GM10266 (cell line): ENCODE measurements around the gene KIF19.

Experiments used
- DNase-seq: peaks from one replicate; pipeline ENCODE4 v3.0.0; 2012; ENCODE audit errors: extremely low spot score
- CTCF ChIP-seq: IDR thresholded peaks from 2 replicates; pipeline ENCODE4 v1.5.1; 2012; ENCODE audit warnings: mild to moderate bottlenecking, low read depth; ENCODE audit not compliant: control insufficient read depth, insufficient read depth; ENCODE audit errors: missing control alignments

Gene KIF19

GRCh38 chr17:74362810-74363498 lies 36.9 kb downstream of the KIF19 start:
- no peak for DNase-seq

GRCh38 chr17:74367206-74367605 lies 41.2 kb downstream of the KIF19 start, which contains the start of gene GPR142:
GPR142 (plus strand) TSS chr17:74367506; CDS start chr17:74369541, 2,035 bp downstream.
- no peak for DNase-seq
- no peak for TF ChIP-seq CTCF

More at GRCh38 chr17:74362810-74363498, 36.9 kb downstream of the KIF19 start:
- no peak for TF ChIP-seq CTCF

- DNase-seq, result peak; percentile 88
- TF ChIP-seq CTCF, result peak; percentile 96
Measured at GRCh38 chr17:74368341-74369081, 42.5 kb downstream of the KIF19 start.

- DNase-seq, result peak; percentile 62
- no peak for TF ChIP-seq CTCF
Measured at GRCh38 chr17:74369221-74369620, 43.2 kb downstream of the KIF19 start.

- DNase-seq, result no peak
- TF ChIP-seq CTCF, result no peak
Measured at GRCh38 chr17:74369665-74370490, 43.9 kb downstream of the KIF19 start.

- no peak for TF ChIP-seq CTCF
- no peak for DNase-seq
Measured at GRCh38 chr17:74371653-74372147, 45.7 kb downstream of the KIF19 start.
